Activated naive CD8-positive, alpha-beta T cell (primary cell): ENCODE data around the gene USP37.

ENCODE experiments used
- H3K27ac Mint-ChIP-seq: one replicate; pipeline ENCODE4 v1.8.0; 2021; ENCODE audit warnings: mixed read lengths
- H3K27me3 Mint-ChIP-seq: one replicate; pipeline ENCODE4 v1.8.0; 2021; ENCODE audit warnings: mixed read lengths
- H3K36me3 Mint-ChIP-seq: one replicate; pipeline ENCODE4 v1.8.0; 2021; ENCODE audit warnings: mixed read lengths
- H3K4me1 Mint-ChIP-seq: one replicate; pipeline ENCODE4 v1.8.0; 2021; ENCODE audit warnings: low read depth, mixed read lengths
- H3K4me3 Mint-ChIP-seq: one replicate; pipeline ENCODE4 v1.8.0; 2021; ENCODE audit warnings: mild to moderate bottlenecking, mixed read lengths
- H3K9me3 Mint-ChIP-seq: one replicate; pipeline ENCODE4 v1.8.0; 2021; ENCODE audit warnings: low read depth, mixed read lengths

The USP37 gene

DNA sequence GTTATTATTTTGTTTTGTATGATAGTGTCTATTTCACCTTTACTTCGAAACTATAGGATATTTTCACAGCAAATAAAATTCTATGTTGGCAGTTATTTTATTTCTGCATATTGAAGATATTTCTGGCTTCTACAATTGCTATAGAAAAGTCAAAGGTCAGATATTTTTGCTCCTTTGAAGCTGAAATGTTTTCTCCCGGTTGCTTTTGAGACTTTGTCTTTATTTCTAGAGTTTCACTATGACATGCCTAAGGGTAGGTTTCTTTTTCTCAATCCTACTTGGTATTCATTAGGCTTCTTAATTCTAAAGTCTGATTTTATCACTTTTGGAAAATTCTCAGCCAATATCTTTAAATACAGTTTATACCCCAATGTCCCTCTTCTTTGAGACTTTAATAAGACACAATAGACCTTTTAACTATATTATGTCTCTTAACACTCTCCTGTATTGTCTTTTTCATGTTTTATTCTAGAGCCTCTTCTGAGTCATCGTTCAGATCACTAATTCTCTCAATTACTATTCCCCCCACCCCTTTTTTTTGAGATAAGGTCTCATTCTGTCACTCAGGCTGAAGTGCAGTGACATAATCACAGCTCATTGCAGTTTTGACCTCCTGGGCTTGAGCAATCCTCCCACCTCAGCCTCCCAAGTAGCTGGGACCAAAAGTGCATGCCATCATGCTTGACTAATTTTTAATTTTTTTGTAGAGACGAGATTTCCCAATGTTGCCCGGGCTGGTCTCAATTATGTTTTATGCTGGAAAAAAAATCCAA is 50.5 kb downstream of the USP37 start:
- no peaks in the 10 kb centered on the region for H3K27me3 Mint-ChIP-seq
- no peak overlapping the region for H3K27ac Mint-ChIP-seq
- peaks cover 6% of the 10 kb centered on the region for H3K4me1 Mint-ChIP-seq
- no peaks in the 10 kb centered on the region for H3K9me3 Mint-ChIP-seq
- peaks cover 13% of the 10 kb centered on the region for H3K36me3 Mint-ChIP-seq
- no peak overlapping the region for H3K4me3 Mint-ChIP-seq

GRCh38 chr2:218516614-218517013 is 51.5 kb downstream of the USP37 start:
- Mint-ChIP-seq H3K4me3 (no peak overlapping the region), H3K9me3 (no peaks in the 10 kb centered on the region), H3K36me3 (peaks cover 13% of the 10 kb centered on the region), H3K27me3 (no peaks in the 10 kb centered on the region), H3K27ac (no peak overlapping the region), H3K4me1 (peaks cover 6% of the 10 kb centered on the region)

DNA sequence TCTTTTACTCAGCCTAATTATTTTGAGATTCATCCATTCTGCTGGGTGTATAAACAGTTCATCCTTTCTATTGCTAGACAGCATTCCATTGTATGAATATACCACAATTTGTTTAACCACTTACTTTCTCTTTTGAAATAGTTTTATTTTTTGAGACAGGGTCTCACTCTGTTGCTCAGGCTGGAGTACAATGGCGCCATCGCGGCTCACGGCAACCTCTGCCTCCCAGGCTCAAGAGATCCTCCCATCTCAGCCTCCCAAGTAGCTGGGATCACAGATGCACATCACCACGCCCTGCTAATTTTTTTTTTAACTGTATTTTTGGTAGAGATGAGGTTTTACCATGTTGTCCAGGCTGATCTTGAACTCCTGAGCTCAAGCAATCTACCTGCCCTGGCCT is 54.5 kb downstream of the USP37 start:
- Mint-ChIP-seq H3K36me3 (peaks cover 8% of the 10 kb centered on the region), H3K27ac (no peak overlapping the region), H3K4me1 (peaks cover 6% of the 10 kb centered on the region), H3K9me3 (no peaks in the 10 kb centered on the region), H3K4me3 (no peak overlapping the region), H3K27me3 (no peaks in the 10 kb centered on the region)

- H3K9me3 Mint-ChIP-seq, result no peaks in the 10 kb centered on the region
- no peak overlapping the region for H3K27ac Mint-ChIP-seq
- H3K36me3 Mint-ChIP-seq, result peaks cover 6% of the 10 kb centered on the region
- peaks cover 2% of the 10 kb centered on the region for H3K4me1 Mint-ChIP-seq
- H3K4me3 Mint-ChIP-seq, result no peak overlapping the region
- no peaks in the 10 kb centered on the region for H3K27me3 Mint-ChIP-seq
Measured at GRCh38 chr2:218508299-218508698, 59.9 kb downstream of the USP37 start.

DNA sequence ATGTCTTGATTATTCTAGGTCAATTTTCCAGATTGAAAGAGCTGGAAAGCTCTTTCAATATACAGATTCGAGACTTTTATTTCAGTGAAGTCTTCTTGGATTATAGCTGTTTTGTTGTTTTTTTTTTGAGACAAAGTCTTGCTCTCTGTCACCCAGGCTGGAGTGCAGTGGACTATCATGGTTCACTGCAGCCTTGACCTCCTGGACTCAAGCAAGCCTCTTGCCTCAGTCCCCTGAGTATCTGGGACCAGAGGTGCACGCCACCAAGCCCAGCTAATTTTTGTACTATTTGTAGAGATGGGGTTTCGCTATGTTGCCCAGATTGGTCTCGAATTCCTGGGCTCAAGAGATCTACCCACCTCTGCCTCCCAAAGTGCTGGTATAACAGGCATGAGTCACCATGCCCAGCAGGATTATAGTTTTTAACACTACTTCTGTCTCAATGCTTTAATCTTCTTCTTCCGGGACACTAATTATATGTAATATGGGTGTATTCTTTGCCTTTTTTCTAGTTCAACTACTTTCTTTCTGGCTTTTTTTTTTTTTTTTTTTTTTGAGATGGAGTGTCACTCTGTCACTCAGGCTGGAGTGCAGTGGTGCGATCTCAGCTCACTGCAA is 62.3 kb downstream of the USP37 start:
- Mint-ChIP-seq H3K27me3 (no peaks in the 10 kb centered on the region), H3K36me3 (peaks cover 6% of the 10 kb centered on the region), H3K9me3 (no peaks in the 10 kb centered on the region), H3K4me3 (no peak overlapping the region), H3K4me1 (peaks cover 2% of the 10 kb centered on the region), H3K27ac (no peak overlapping the region)

- Mint-ChIP-seq H3K27ac (no peak overlapping the region), H3K9me3 (no peaks in the 10 kb centered on the region), H3K27me3 (no peaks in the 10 kb centered on the region), H3K4me1 (no peaks in the 10 kb centered on the region), H3K36me3 (peaks cover 6% of the 10 kb centered on the region), H3K4me3 (no peak overlapping the region)
Measured at GRCh38 chr2:218501665-218502064, 66.5 kb downstream of the USP37 start.

DNA sequence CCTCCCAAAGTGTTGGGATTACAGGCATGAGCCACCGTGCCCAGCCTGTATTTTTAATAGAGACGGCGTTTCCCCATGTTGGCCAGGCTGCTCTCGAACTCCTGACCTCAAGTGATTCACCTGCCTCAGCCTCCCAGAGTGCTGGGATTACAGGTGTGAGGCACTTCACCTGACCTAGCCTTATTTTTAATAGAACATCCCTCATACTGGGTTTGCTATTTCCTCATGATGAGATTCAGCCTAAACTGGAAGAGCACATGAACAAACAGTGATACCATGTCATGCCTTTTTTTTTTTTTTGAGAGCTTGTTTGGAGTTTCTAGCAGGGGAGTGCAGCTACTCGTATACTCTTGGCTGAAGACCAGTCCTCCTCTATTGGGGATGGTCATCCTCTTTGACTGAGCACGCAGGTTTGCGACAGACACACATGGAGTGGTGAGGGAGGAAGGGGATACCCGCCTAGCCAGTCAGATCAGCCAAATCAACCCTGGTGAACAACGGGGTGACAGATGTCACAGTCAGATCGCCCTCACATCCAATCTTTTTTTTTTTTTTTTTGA is 67.6 kb downstream of the USP37 start:
- H3K27ac Mint-ChIP-seq, result no peak overlapping the region
- no peaks in the 10 kb centered on the region for H3K4me1 Mint-ChIP-seq
- no peaks in the 10 kb centered on the region for H3K9me3 Mint-ChIP-seq
- peaks cover 6% of the 10 kb centered on the region for H3K36me3 Mint-ChIP-seq
- H3K4me3 Mint-ChIP-seq, result no peak overlapping the region
- no peaks in the 10 kb centered on the region for H3K27me3 Mint-ChIP-seq

GRCh38 chr2:218485986-218486667 is 82.0 kb downstream of the USP37 start:
- H3K27ac Mint-ChIP-seq, result no peak overlapping the region
- H3K4me1 Mint-ChIP-seq, result peaks cover 18% of the 10 kb centered on the region
- H3K4me3 Mint-ChIP-seq, result no peak overlapping the region
- H3K27me3 Mint-ChIP-seq, result no peaks in the 10 kb centered on the region
- H3K36me3 Mint-ChIP-seq, result peaks cover 6% of the 10 kb centered on the region
- no peaks in the 10 kb centered on the region for H3K9me3 Mint-ChIP-seq

DNA sequence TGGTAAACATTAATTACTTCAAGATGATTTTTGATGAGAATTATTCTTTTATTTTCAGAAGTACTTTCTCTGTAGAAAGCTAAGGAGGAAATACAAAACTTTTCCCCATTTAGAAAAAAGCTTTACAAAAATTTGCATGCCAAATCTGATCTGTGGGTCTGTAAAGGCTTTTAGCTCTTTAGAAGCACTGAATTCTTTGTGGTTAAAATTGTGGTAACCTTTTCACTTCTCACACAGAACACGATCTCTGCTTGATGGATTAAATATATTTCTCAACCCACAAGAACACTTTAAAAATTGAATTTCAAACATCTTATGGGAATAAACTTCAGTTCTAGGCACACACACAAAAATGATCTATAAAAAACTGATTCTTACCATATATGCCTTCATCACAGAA is 85.5 kb downstream of the USP37 start:
- Mint-ChIP-seq H3K27me3 (no peaks in the 10 kb centered on the region), H3K9me3 (no peaks in the 10 kb centered on the region), H3K27ac (peak overlapping the region; percentile 38), H3K4me3 (no peak overlapping the region), H3K4me1 (peaks cover 18% of the 10 kb centered on the region), H3K36me3 (peaks cover 8% of the 10 kb centered on the region)

GRCh38 chr2:218479595-218479994 is 88.6 kb downstream of the USP37 start:
- Mint-ChIP-seq H3K4me3 (no peak overlapping the region), H3K27ac (no peak overlapping the region), H3K36me3 (peaks cover 5% of the 10 kb centered on the region), H3K9me3 (no peaks in the 10 kb centered on the region), H3K4me1 (peaks cover 18% of the 10 kb centered on the region), H3K27me3 (no peaks in the 10 kb centered on the region)

- Mint-ChIP-seq H3K4me1 (peaks cover 14% of the 10 kb centered on the region), H3K36me3 (peaks cover 7% of the 10 kb centered on the region), H3K9me3 (no peaks in the 10 kb centered on the region), H3K27ac (no peak overlapping the region), H3K4me3 (no peak overlapping the region), H3K27me3 (no peaks in the 10 kb centered on the region)
Measured at GRCh38 chr2:218478544-218478943, 89.6 kb downstream of the USP37 start.

GRCh38 chr2:218477247-218477646 is 90.9 kb downstream of the USP37 start:
- Mint-ChIP-seq H3K4me3 (no peak overlapping the region), H3K4me1 (peaks cover 4% of the 10 kb centered on the region), H3K27me3 (no peaks in the 10 kb centered on the region), H3K36me3 (peaks cover 7% of the 10 kb centered on the region), H3K27ac (no peak overlapping the region), H3K9me3 (no peaks in the 10 kb centered on the region)

DNA sequence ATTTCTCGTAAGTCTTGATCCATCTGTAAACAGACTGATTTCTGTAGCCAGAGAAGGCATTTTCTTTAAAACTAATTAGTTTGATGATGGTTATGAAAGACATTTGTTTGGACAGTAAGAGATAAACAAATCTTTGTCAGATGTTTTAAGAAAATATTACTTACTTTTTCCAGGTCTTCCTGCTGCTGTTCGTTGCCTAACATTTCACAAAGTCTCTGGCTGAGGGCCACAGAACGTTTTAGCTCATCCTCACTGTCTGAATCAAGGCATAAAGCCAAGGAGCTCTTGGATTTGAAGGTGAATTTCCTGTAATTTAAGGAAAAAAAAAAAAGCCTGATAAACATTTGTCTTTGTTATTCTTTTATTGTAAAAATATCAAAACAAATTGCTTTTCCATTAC is 91.5 kb downstream of the USP37 start:
- Mint-ChIP-seq H3K27me3 (no peaks in the 10 kb centered on the region), H3K9me3 (no peaks in the 10 kb centered on the region), H3K27ac (no peak overlapping the region), H3K36me3 (peaks cover 9% of the 10 kb centered on the region), H3K4me3 (no peak overlapping the region), H3K4me1 (no peaks in the 10 kb centered on the region)

DNA sequence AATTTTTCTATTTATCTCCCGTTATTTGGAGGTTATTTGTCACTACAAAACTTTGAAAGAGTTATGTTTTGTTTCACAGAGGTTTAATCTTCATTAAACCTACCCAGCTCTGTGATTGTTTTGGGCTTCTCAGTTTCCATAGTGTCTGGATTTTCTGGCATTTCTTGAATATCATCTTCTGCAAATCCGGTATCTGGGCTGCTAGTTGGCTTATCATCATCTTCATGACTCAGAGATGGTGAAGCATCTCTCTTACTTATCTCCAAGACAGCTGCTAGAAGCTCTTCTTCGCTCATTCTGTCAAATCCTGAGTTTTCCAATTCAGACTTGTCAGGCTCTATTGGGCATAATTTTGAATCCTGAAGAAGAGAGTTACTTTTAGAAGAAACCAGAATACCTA is 93.6 kb downstream of the USP37 start:
- Mint-ChIP-seq H3K9me3 (no peaks in the 10 kb centered on the region), H3K27ac (no peak overlapping the region), H3K4me1 (peaks cover 2% of the 10 kb centered on the region), H3K27me3 (no peaks in the 10 kb centered on the region), H3K4me3 (no peak overlapping the region), H3K36me3 (peaks cover 7% of the 10 kb centered on the region)

DNA sequence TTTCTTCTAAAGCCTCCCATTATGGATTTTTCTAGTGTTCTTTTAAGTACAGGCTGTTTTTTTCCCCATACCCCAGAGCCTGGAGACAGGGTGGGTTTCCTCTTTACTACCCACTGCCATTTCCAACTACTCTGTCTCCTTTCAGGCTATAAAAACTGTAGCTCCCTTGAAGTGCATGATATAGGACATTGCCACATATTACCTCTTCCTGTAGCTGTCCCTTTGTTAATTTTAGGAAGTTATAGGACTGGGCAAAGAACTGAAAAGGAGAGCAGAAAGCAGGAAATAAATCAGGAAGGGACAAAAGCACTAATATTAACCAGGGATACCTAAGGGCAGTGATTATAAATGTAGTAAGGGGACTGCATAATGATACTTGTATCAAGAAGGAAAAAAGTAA is 95.2 kb downstream of the USP37 start:
- Mint-ChIP-seq H3K27me3 (no peaks in the 10 kb centered on the region), H3K4me3 (no peak overlapping the region), H3K4me1 (peaks cover 2% of the 10 kb centered on the region), H3K36me3 (peaks cover 7% of the 10 kb centered on the region), H3K9me3 (no peaks in the 10 kb centered on the region), H3K27ac (no peak overlapping the region)
